Colonic mucosa (tissue), 4 donors: Measurements from ENCODE around the gene OXSM. TPM values are rescaled to one million over a fixed set of nuclear protein-coding genes. Genes with fewer than 3 reads are reported as not detected.
A peak's percentile ranks its signal among the peaks of the same experiment; 100 is the strongest.

ENCODE experiments used
- DNase-seq: peaks from one replicate; pipeline ENCODE4 v3.0.0-alpha.2; 2020
- H3K27ac ChIP-seq: fragments of 200-600 bp; one replicate; pipeline ENCODE4 v1.8.0; 2021
- H3K27me3 ChIP-seq: fragments of 200-600 bp; one replicate; pipeline ENCODE4 v1.8.0; 2021
- H3K36me3 ChIP-seq: fragments of 200-600 bp; one replicate; pipeline ENCODE4 v1.8.0; 2021
- H3K4me1 ChIP-seq: fragments of 200-600 bp; one replicate; pipeline ENCODE4 v1.8.0; 2021; ENCODE audit warnings: mild to moderate bottlenecking
- H3K4me3 ChIP-seq: fragments of 200-600 bp; one replicate; pipeline ENCODE4 v1.8.0; 2021
- H3K9ac ChIP-seq, 2 donors: one replicate each; pipeline ENCODE4 v1.7.0; 2013; ENCODE audit warnings: control low read depth in 2 of 2, low read depth in 2 of 2, low read length in 2 of 2
- H3K9me3 ChIP-seq: fragments of 200-600 bp; one replicate; pipeline ENCODE4 v1.8.0; 2021
- CTCF ChIP-seq: fragments of 200-600 bp; IDR thresholded peaks from one replicate; pipeline ENCODE4 v1.8.0; 2022; ENCODE audit warnings: antibody characterized with exemption, mild to moderate bottlenecking
- intact Hi-C: fragments of 100-400 bp; cut with DNase I; formaldehyde crosslinking; loops from one replicate; pipeline ENCODE4 v1.14.1; 2022
- total RNA-seq, 2 donors: library from RNA; stranded (reverse); fragmentation: NEBNext Ultra II Directional in 1 of 2; extraction: Animal tissue kit (Norgen Biotek cat#: 25700) in 1 of 2; gene quantifications; one replicate each; pipeline ENCODE4 v1.2.1, GENCODE V29; 2021
- donor health status: healthy.
- donor health status: DM: no; HTN: no; CAD: no.
- donor health status: DM: no; HTN: no; CAD: no.

OXSM gene
- total RNA-seq, 2 donors from 2014 or later = 14.5 to 23.3 TPM

GRCh38 chr3:25783661-25784512 is 6.0 kb upstream of the OXSM start:
- Histone ChIP-seq H3K9ac (peak overlapping the region; percentile 79 to 83), H3K27ac (peak overlapping the region; percentile 84), H3K4me3 (peak overlapping the region; percentile 81), H3K4me1 (peaks cover 7% of the 10 kb centered on the region), H3K27me3 (no peaks in the 10 kb centered on the region), H3K9me3 (no peaks in the 10 kb centered on the region), H3K36me3 (no peaks in the 10 kb centered on the region)
- intact Hi-C loops = loop anchor here (5.0 kb wide), 1 partner anchor 122 kb away; the partner anchor contains the start of gene TOP2B
- DNase-seq = peak; percentile 61
- TF ChIP-seq CTCF = no peak

GRCh38 chr3:25784971-25785370 is 4.9 kb upstream of the OXSM start:
- H3K9ac ChIP-seq = no peak overlapping the region

GRCh38 chr3:25785826-25786225 is 4.1 kb upstream of the OXSM start:
- no peak overlapping the region for H3K4me3 ChIP-seq
- no peak overlapping the region for H3K27ac ChIP-seq
- no peak for DNase-seq
- no peaks in the 10 kb centered on the region for H3K9me3 ChIP-seq
- H3K27me3 ChIP-seq = no peaks in the 10 kb centered on the region
- H3K9ac ChIP-seq = no peak overlapping the region
- TF ChIP-seq CTCF = no peak
- peaks cover 9% of the 10 kb centered on the region for H3K4me1 ChIP-seq
- H3K36me3 ChIP-seq = no peaks in the 10 kb centered on the region
- intact Hi-C loops = no loop called here

More at GRCh38 chr3:25784971-25785370, 4.9 kb upstream of the OXSM start:
- Histone ChIP-seq H3K4me3 (no peak overlapping the region), H3K27ac (no peak overlapping the region), H3K36me3 (no peaks in the 10 kb centered on the region), H3K4me1 (peaks cover 9% of the 10 kb centered on the region), H3K9me3 (no peaks in the 10 kb centered on the region), H3K27me3 (no peaks in the 10 kb centered on the region)
- intact Hi-C loops = loop anchor here (5.0 kb wide), 1 partner anchor 123 kb away; the partner anchor contains the start of gene TOP2B
- TF ChIP-seq CTCF = no peak
- no peak for DNase-seq

GRCh38 chr3:25787689-25788088 is 2.2 kb upstream of the OXSM start:
- Histone ChIP-seq H3K27me3 (no peaks in the 10 kb centered on the region), H3K9ac (peak overlapping the region in 1 of 2 donors; percentile 15), H3K4me3 (no peak overlapping the region), H3K9me3 (no peaks in the 10 kb centered on the region), H3K4me1 (peaks cover 4% of the 10 kb centered on the region), H3K27ac (peak overlapping the region; percentile 42), H3K36me3 (no peaks in the 10 kb centered on the region)
- intact Hi-C loops = no loop called here
- no peak for TF ChIP-seq CTCF
- DNase-seq = no peak

- H3K4me3 ChIP-seq = peak overlapping the region; percentile 59
- H3K9me3 ChIP-seq = no peaks in the 10 kb centered on the region
- peaks cover 4% of the 10 kb centered on the region for H3K4me1 ChIP-seq
- no peaks in the 10 kb centered on the region for H3K27me3 ChIP-seq
- peak overlapping the region; percentile 73 to 81 for H3K9ac ChIP-seq
- H3K36me3 ChIP-seq = no peaks in the 10 kb centered on the region
- intact Hi-C loops = no loop called here
- peak overlapping the region; percentile 84 for H3K27ac ChIP-seq
- no peak for DNase-seq
- TF ChIP-seq CTCF = no peak
Measured at GRCh38 chr3:25789209-25789595, 688 bp upstream of the OXSM start.
